ENCODE measurements around the gene GORASP2. TPM values are rescaled to one million over a fixed set of nuclear protein-coding genes. Genes with fewer than 3 reads are reported as not detected.
A peak's percentile ranks its signal among the peaks of the same experiment; 100 is the strongest.

The GORASP2 gene
- total RNA-seq, 2 donors from 2014 or later, result 67.6 to 81.1 TPM

DNA sequence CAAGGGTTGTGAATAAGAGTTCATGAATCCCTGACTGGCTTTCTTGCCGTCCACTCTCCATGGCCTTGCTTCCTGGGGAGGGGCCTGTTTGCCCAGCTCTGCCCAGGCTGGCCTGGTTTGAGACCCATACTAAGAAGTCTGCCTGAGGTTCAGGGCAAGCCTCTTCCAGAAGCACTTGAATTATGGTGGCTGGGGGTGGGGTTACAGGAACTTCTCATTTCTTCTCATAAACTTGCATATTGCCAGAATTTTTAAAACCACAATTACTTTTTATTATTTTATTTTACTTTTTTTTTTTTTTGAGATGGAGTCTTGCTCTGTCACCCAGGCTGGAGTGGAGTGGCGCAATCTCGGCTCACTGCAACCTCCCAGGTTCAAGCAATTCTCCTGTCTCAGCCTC, 42.0 kb downstream of the GORASP2 start:
- no peak overlapping the region for H3K4me3 ChIP-seq
- H3K9me3 ChIP-seq, result no peaks in the 10 kb centered on the region
- no peak for DNase-seq (ENCODE audit: low spot score)
- H3K27ac ChIP-seq, result no peak overlapping the region
- H3K4me1 ChIP-seq (replicated peaks), result no peaks in the 10 kb centered on the region
- WGBS, result 89% methylated on average over 3 of the region's 3 CpGs
- TF ChIP-seq, protein P1, sequence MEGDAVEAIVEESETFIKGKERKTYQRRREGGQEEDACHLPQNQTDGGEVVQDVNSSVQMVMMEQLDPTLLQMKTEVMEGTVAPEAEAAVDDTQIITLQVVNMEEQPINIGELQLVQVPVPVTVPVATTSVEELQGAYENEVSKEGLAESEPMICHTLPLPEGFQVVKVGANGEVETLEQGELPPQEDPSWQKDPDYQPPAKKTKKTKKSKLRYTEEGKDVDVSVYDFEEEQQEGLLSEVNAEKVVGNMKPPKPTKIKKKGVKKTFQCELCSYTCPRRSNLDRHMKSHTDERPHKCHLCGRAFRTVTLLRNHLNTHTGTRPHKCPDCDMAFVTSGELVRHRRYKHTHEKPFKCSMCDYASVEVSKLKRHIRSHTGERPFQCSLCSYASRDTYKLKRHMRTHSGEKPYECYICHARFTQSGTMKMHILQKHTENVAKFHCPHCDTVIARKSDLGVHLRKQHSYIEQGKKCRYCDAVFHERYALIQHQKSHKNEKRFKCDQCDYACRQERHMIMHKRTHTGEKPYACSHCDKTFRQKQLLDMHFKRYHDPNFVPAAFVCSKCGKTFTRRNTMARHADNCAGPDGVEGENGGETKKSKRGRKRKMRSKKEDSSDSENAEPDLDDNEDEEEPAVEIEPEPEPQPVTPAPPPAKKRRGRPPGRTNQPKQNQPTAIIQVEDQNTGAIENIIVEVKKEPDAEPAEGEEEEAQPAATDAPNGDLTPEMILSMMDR (IDR thresholded peaks at IDR 0.05), result no peak
- TF ChIP-seq POLR2AphosphoS5 (IDR thresholded peaks at IDR 0.05) (no peak), POLR2A (IDR thresholded peaks at IDR 0.05) (no peak)
- H3K27me3 ChIP-seq (replicated peaks; ENCODE audit: insufficient read depth), result no peaks in the 10 kb centered on the region
- H3K36me3 ChIP-seq, result peaks cover 0 to 2% of the 10 kb centered on the region in 2 donors
- intact Hi-C loops (cut with DNase I), result loop anchor here (5.0 kb wide), 2 partner anchors 461 to 716 kb away; partner anchors contain the start of genes DCAF17, DYNC1I2 and METTL8

DNA sequence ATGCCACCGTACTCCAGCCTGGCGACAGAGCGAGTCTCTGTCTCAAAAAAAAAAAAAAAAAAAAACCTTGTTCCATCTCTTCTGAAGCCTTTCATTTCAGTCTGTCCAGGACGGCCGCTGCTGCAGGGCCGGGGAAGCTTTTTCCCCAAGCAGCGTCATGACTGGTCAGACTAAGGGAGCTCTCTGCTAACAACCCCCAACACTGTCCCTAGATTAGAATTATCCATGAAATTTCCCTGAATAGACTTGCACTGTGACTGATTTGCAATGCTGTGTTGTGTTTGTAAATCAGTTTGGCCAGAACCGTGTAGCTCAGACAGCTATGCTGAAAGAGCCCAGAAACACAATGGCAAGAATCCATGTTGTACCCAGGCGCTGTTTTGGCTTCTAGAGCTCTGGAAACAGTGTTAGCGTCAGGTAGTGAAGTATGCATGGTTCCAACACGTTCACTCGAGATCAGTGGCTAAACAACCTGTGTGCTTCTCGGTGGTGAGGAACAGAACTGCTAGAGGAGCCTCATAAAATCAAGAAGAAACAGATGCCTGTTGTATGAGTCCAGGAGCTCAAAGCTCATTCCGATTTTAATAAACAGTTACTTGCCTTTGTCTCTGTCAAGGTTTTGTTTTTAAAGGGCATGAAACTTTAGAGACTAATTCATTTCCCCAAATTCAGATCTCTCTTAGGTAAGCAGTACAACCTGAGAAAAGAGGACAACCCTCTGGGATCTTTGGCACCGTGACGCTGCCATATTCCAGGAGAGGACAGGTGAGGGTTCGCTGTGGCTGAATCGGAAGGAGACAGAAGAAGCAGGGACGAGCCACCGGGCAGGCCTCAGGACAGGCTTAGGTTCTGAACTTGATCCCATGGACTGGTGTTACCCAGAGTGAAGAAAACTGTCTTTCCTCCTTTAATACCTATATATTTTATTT, 43.5 kb downstream of the GORASP2 start:
- H3K4me3 ChIP-seq, result peak overlapping the region; percentile 55 to 62
- no peaks in the 10 kb centered on the region for H3K4me1 ChIP-seq (replicated peaks)
- no peak for DNase-seq (ENCODE audit: low spot score)
- intact Hi-C loops (cut with DNase I), result loop anchor here (1.0 to 5.0 kb wide), 4 partner anchors 187 to 715 kb away; partner anchors contain the start of genes DCAF17, DYNC1I2 and METTL8
- H3K27me3 ChIP-seq (replicated peaks; ENCODE audit: insufficient read depth), result no peaks in the 10 kb centered on the region
- H3K9me3 ChIP-seq, result no peaks in the 10 kb centered on the region
- peak overlapping the region in 1 of 2 donors; percentile 9 for H3K27ac ChIP-seq
- 49% methylated on average over 20 of the region's 20 CpGs for WGBS
- no peaks in the 10 kb centered on the region for H3K36me3 ChIP-seq
- no peak for TF ChIP-seq POLR2A (IDR thresholded peaks at IDR 0.05)
- no peak for TF ChIP-seq POLR2AphosphoS5 (IDR thresholded peaks at IDR 0.05)
- TF ChIP-seq, protein P1 (IDR thresholded peaks at IDR 0.05), result no peak

DNA sequence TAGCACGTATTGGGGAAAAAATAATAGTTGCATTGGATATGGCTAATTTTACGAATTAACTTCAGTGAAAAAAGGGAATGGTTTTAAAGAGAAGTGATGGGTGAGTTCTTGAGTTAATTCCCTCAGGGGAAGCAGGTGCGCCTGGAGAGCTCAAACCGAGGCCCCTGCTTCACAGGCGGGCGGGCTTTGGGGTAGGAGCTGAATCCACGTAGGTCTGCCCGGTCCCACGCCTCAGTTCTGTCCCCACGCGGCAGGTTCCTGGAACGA, 44.1 kb downstream of the GORASP2 start:
- H3K4me1 ChIP-seq (replicated peaks), result no peaks in the 10 kb centered on the region
- intact Hi-C loops (cut with DNase I), result loop anchor here (1.0 to 5.0 kb wide), 4 partner anchors 186 to 714 kb away; partner anchors contain the start of genes DCAF17, DYNC1I2 and METTL8
- H3K4me3 ChIP-seq, result peak overlapping the region; percentile 55 to 62
- no peak overlapping the region for H3K27ac ChIP-seq
- no peaks in the 10 kb centered on the region for H3K36me3 ChIP-seq
- H3K27me3 ChIP-seq (replicated peaks; ENCODE audit: insufficient read depth), result no peaks in the 10 kb centered on the region
- WGBS, result 5% methylated on average over 12 of the region's 12 CpGs
- H3K9me3 ChIP-seq, result no peaks in the 10 kb centered on the region
- no peak for DNase-seq (ENCODE audit: low spot score)
- TF ChIP-seq POLR2AphosphoS5 (IDR thresholded peaks at IDR 0.05) (no peak), POLR2A (IDR thresholded peaks at IDR 0.05) (no peak)
- TF ChIP-seq, protein P1 (IDR thresholded peaks at IDR 0.05), result no peak

DNA sequence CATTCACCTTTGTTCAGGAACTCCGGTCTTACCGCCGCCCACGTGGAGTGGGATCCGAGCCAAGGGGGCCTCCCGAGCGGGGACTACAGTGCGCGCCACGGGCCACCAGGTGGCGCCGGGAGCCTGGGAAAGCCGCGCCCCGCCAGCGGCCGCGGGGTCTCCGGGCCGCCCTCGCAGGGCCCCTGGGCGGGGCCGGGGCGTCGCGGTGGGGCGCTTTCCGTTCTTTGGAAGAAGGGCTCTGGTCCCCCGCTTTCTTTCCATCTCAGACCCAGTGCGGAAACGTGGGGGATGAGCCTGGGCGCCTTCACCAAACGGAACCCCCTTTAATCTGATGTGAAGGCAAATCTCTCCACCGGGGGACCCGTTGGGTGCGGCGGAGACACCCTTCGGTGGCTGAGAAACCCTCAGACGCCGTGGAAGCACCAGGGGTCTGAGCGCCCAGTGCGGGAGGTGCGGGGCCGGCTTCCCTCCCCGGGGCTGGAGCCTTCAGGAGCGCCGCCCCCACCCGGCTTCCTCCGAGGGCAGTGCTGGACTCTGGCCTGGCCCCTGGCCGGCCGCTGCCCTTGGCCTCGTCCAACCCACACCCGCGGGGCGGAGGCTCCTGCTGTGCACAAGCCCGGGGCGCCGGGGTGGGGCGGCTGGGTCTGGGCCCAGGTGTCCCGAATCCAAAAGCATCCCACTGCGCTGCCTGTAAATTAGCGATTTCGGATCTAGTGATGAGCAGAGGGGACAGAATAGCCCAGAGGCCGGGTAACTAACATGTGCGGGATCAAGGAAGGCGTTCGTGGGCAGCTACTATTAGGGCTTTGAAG, 44.6 kb downstream of the GORASP2 start:
- intact Hi-C loops (cut with DNase I), result loop anchor here (1.0 to 5.0 kb wide), 4 partner anchors 186 to 714 kb away; partner anchors contain the start of genes DCAF17, DYNC1I2 and METTL8
- TF ChIP-seq POLR2AphosphoS5 (IDR thresholded peaks at IDR 0.05) (peak; percentile 44), POLR2A (IDR thresholded peaks at IDR 0.05) (no peak)
- TF ChIP-seq, protein P1 (IDR thresholded peaks at IDR 0.05), result peak; percentile 96 to 98 (median 98)
- WGBS, result 9% methylated on average over 58 of the region's 67 CpGs

More for the DNA sequence above, 44.6 kb downstream of the GORASP2 start:
- no peaks in the 10 kb centered on the region for H3K36me3 ChIP-seq
- peak overlapping the region; percentile 61 to 71 for H3K27ac ChIP-seq
- peak; percentile 86 for DNase-seq (ENCODE audit: low spot score)
- peak overlapping the region; percentile 55 to 62 for H3K4me3 ChIP-seq
- no peaks in the 10 kb centered on the region for H3K27me3 ChIP-seq (replicated peaks; ENCODE audit: insufficient read depth)
- no peaks in the 10 kb centered on the region for H3K4me1 ChIP-seq (replicated peaks)
- no peaks in the 10 kb centered on the region for H3K9me3 ChIP-seq
